ENCODE measurements around the gene FOXN4.
A peak's percentile ranks its signal among the peaks of the same experiment; 100 is the strongest.

The FOXN4 gene

GRCh38 chr12:109232731-109233130, 76.4 kb downstream of the FOXN4 start:
- Histone ChIP-seq H3K9ac (no peak overlapping the region), H4K20me1 (no peaks in the 10 kb centered on the region), H3K4me3 (no peak overlapping the region), H3K4me1 (peaks cover 13% of the 10 kb centered on the region), H3K27ac (no peak overlapping the region), H3K36me3 (no peaks in the 10 kb centered on the region), H3K27me3 (no peaks in the 10 kb centered on the region), H3K4me2 (no peak overlapping the region), H3K9me3 (no peaks in the 10 kb centered on the region)
- TF ChIP-seq Cebpa-rat (IDR thresholded peaks at IDR 0.05) = no peak

- H3K4me3 ChIP-seq = no peak overlapping the region
- no peak for TF ChIP-seq Cebpa-rat (IDR thresholded peaks at IDR 0.05)
- H3K27me3 ChIP-seq = no peaks in the 10 kb centered on the region
- H3K9me3 ChIP-seq = no peaks in the 10 kb centered on the region
- no peak overlapping the region for H3K27ac ChIP-seq
- H3K4me2 ChIP-seq = peak overlapping the region; percentile 39; the same call in 1 of the 2 replicates
- H4K20me1 ChIP-seq = no peaks in the 10 kb centered on the region
- H3K9ac ChIP-seq = no peak overlapping the region
- peaks cover 13% of the 10 kb centered on the region for H3K4me1 ChIP-seq
- H3K36me3 ChIP-seq = no peaks in the 10 kb centered on the region
Measured at GRCh38 chr12:109230193-109230592, 78.9 kb downstream of the FOXN4 start.

- Histone ChIP-seq H3K9ac (no peak overlapping the region), H3K9me3 (no peaks in the 10 kb centered on the region), H3K36me3 (no peaks in the 10 kb centered on the region; the same call in 1 of the 2 replicates), H3K4me3 (no peak overlapping the region), H3K27me3 (no peaks in the 10 kb centered on the region), H3K4me2 (no peak overlapping the region), H4K20me1 (no peaks in the 10 kb centered on the region), H3K27ac (no peak overlapping the region), H3K4me1 (peaks cover 13% of the 10 kb centered on the region)
- no peak for TF ChIP-seq Cebpa-rat (IDR thresholded peaks at IDR 0.05)
Measured at GRCh38 chr12:109228664-109229063, 80.4 kb downstream of the FOXN4 start.

Measured in BLaER1 (cell line).